GM18519 (cell line): ENCODE measurements around the gene NUP58.
"Not testable (repeated sequence)": the region's sequence is repeated elsewhere in the genome, so short reads cannot be mapped to it uniquely, and the experiment has no call there.

Experiments used
- ATAC-seq: cut with Tn5 transposase; IDR thresholded peaks from one replicate; pipeline ENCODE4 v1.9.1; 2021; ENCODE audit warnings: mild to moderate bottlenecking, moderate library complexity; ENCODE audit not compliant: unreplicated experiment, low FRiP score

NUP58 gene

GRCh38 chr13:25300861-25301346 lies 521 bp upstream of the NUP58 start:
- ATAC-seq = peak; percentile 4

GRCh38 chr13:25302121-25302520 lies 696 bp downstream of the NUP58 start:
- ATAC-seq = no peak

- no peak for ATAC-seq
Measured at GRCh38 chr13:25306671-25307464, 5.4 kb downstream of the NUP58 start.

GRCh38 chr13:25310891-25311290 lies 9.5 kb downstream of the NUP58 start:
- no peak for ATAC-seq

- not testable (repeated sequence) for ATAC-seq
Measured at GRCh38 chr13:25318946-25319345, 17.5 kb downstream of the NUP58 start.

- no peak for ATAC-seq
Measured at GRCh38 chr13:25319771-25320170, 18.3 kb downstream of the NUP58 start.

- no peak for ATAC-seq
Measured at GRCh38 chr13:25324100-25324499, 22.7 kb downstream of the NUP58 start.

- ATAC-seq = no peak
Measured at GRCh38 chr13:25329706-25330105, 28.3 kb downstream of the NUP58 start.

- ATAC-seq = no peak
Measured at GRCh38 chr13:25330541-25330940, 29.1 kb downstream of the NUP58 start.

- ATAC-seq = no peak
Measured at GRCh38 chr13:25335856-25336255, 34.4 kb downstream of the NUP58 start.

GRCh38 chr13:25345576-25345975 lies 44.2 kb downstream of the NUP58 start:
- no peak for ATAC-seq

- no peak for ATAC-seq
Measured at GRCh38 chr13:25347151-25347550, 45.7 kb downstream of the NUP58 start.

- no peak for ATAC-seq
Measured at GRCh38 chr13:25351404-25351803, 50.0 kb downstream of the NUP58 start.

- no peak for ATAC-seq
Measured at GRCh38 chr13:25352230-25352629, 50.8 kb downstream of the NUP58 start.

GRCh38 chr13:25352806-25353205 lies 51.4 kb downstream of the NUP58 start:
- ATAC-seq = no peak

GRCh38 chr13:25353344-25353743 lies 51.9 kb downstream of the NUP58 start:
- ATAC-seq = no peak

- ATAC-seq = no peak
Measured at GRCh38 chr13:25354377-25354776, 53.0 kb downstream of the NUP58 start.

GRCh38 chr13:25360443-25360842 lies 59.0 kb downstream of the NUP58 start:
- ATAC-seq = not testable (repeated sequence)

- ATAC-seq = no peak
Measured at GRCh38 chr13:25365720-25366235, 64.4 kb downstream of the NUP58 start.

GRCh38 chr13:25371158-25371874 lies 69.9 kb downstream of the NUP58 start:
- no peak for ATAC-seq

- ATAC-seq = no peak
Measured at GRCh38 chr13:25371875-25372283, 70.5 kb downstream of the NUP58 start, which contains the start of gene ATP8A2. TSS of gene ATP8A2 (plus strand) at chr13:25371974. CDS start at chr13:25372213, 239 bp downstream.
